ENCODE measurements around the gene RGPD5. TPM values are rescaled to one million over a fixed set of nuclear protein-coding genes. Genes with fewer than 3 reads are reported as not detected.

The RGPD5 gene
- polyA plus RNA-seq, 3 donors from 2014 or later: 0.84 to 4.2 (median 1.5) TPM

Other genes starting within 250 kb of the RGPD5 start
- gene SEPTIN10, start 180.3 kb upstream of the RGPD5 start, polyA plus RNA-seq: not detected
- gene SOWAHC, start 179.9 kb upstream of the RGPD5 start, polyA plus RNA-seq: under 1 TPM in 1 of 3 donors, not detected in 2; 0.18 TPM
- gene LIMS3, start 104.4 kb downstream of the RGPD5 start, polyA plus RNA-seq: 1 to 10 TPM in 2 of 3 donors, under 1 TPM in 1; 0.98 to 4.0 (median 1.1) TPM